Hematopoietic multipotent progenitor cell treated with erythropoietin and hydrocortisone succinate and interleukin-3 and kit ligand, for 4 days (in vitro differentiated cells): ENCODE results near the gene PIWIL4.
"Not testable (repeated sequence)": the region's sequence is repeated elsewhere in the genome, so short reads cannot be mapped to it uniquely, and the experiment has no call there.

Experiments used
- DNase-seq: peaks from one replicate; pipeline ENCODE4 v3.0.0-alpha.2; 2015

Gene PIWIL4

GRCh38 chr11:94586546-94586945, 19.4 kb downstream of the PIWIL4 start:
- no peak for DNase-seq

GRCh38 chr11:94586978-94587377, 19.8 kb downstream of the PIWIL4 start:
- DNase-seq: no peak

- no peak for DNase-seq
Measured at GRCh38 chr11:94588366-94588942, 21.3 kb downstream of the PIWIL4 start.

- no peak for DNase-seq
Measured at GRCh38 chr11:94590352-94591041, 23.3 kb downstream of the PIWIL4 start.

GRCh38 chr11:94593030-94593429, 25.9 kb downstream of the PIWIL4 start:
- no peak for DNase-seq

GRCh38 chr11:94595076-94595475, 27.9 kb downstream of the PIWIL4 start:
- no peak for DNase-seq

- DNase-seq: peak; percentile 81
Measured at GRCh38 chr11:94597896-94598295, 30.7 kb downstream of the PIWIL4 start.

- DNase-seq: no peak
Measured at GRCh38 chr11:94599510-94599909, 32.3 kb downstream of the PIWIL4 start.

GRCh38 chr11:94602430-94603372, 35.5 kb downstream of the PIWIL4 start:
- DNase-seq: peak; percentile 79

- DNase-seq: no peak
Measured at GRCh38 chr11:94603587-94603986, 36.4 kb downstream of the PIWIL4 start.

GRCh38 chr11:94604482-94604881, 37.3 kb downstream of the PIWIL4 start:
- no peak for DNase-seq

- DNase-seq: no peak
Measured at GRCh38 chr11:94613120-94613519, 46.0 kb downstream of the PIWIL4 start.

- DNase-seq: peak; percentile 90
Measured at GRCh38 chr11:94623120-94623735, 56.1 kb downstream of the PIWIL4 start.

- peak; percentile 72 for DNase-seq
Measured at GRCh38 chr11:94625422-94625821, 58.3 kb downstream of the PIWIL4 start.

GRCh38 chr11:94627003-94627560, 59.9 kb downstream of the PIWIL4 start:
- not testable (repeated sequence) for DNase-seq

- DNase-seq: no peak
Measured at GRCh38 chr11:94629741-94630140, 62.6 kb downstream of the PIWIL4 start.

- peak; percentile 27 for DNase-seq
Measured at GRCh38 chr11:94630221-94630620, 63.1 kb downstream of the PIWIL4 start.

GRCh38 chr11:94632356-94632755, 65.2 kb downstream of the PIWIL4 start:
- no peak for DNase-seq

GRCh38 chr11:94635072-94635471, 67.9 kb downstream of the PIWIL4 start:
- DNase-seq: peak; percentile 10

GRCh38 chr11:94636388-94636949, 69.3 kb downstream of the PIWIL4 start:
- DNase-seq: no peak

- no peak for DNase-seq
Measured at GRCh38 chr11:94638301-94638901, 71.2 kb downstream of the PIWIL4 start.

- peak; percentile 34 for DNase-seq
Measured at GRCh38 chr11:94638902-94639373, 71.8 kb downstream of the PIWIL4 start.
